Endothelial cell of umbilical vein (primary cell): ENCODE measurements around the gene TXNRD3. TPM values are rescaled to one million over a fixed set of nuclear protein-coding genes. Genes with fewer than 3 reads are reported as not detected.
A peak's percentile ranks its signal among the peaks of the same experiment; 100 is the strongest.

Experiments
- Bru-seq: library from RNA; stranded (reverse); fragments of 400-500 nt; gene quantifications from one replicate; lab custom pipeline; 2021; lab: Mats Ljungman, UMichigan
- BruChase-seq, 2 experiments: library from RNA; stranded (reverse); fragments of 400-500 nt; gene quantifications; one replicate each; lab custom pipeline; 2021; lab: Mats Ljungman, UMichigan
- BruUV-seq: library from RNA; stranded (reverse); fragments of 400-500 nt; replicated peaks from 2 replicates; lab custom pipeline; 2021; lab: Mats Ljungman, UMichigan
- CTCF ChIA-PET: fragments of 300-600, 350-600 bp; sonication (Branson Sonifier 250); formaldehyde crosslinking; loops from one replicate; lab custom pipeline; 2021; ENCODE audit warnings: antibody characterized with exemption, inconsistent platforms; lab: Charles Lee
- POLR2A ChIA-PET: fragments of 300-600, 350-600 bp; sonication (Branson Sonifier 250); formaldehyde crosslinking; loops from one replicate; lab custom pipeline; 2021; ENCODE audit warnings: antibody characterized with exemption, inconsistent platforms; lab: Charles Lee
- DNase-seq: peaks from one replicate; pipeline ENCODE4 v3.0.0-alpha.2; 2011; ENCODE audit warnings: low read depth, low spot score
- FAIRE-seq: peaks from 2 replicates; lab custom pipeline; 2011; peaks lifted over from hg19 to GRCh38; lab: Jason Lieb, UNC
- H2AFZ ChIP-seq: 2 replicates; pipeline ENCODE4 v1.6.0; 2012; ENCODE audit warnings: low read depth, low read length, control low read depth, inconsistent platforms
- H3K27ac ChIP-seq: 2 replicates; pipeline ENCODE4 v1.5.1; 2011; ENCODE audit warnings: low read depth, mild to moderate bottlenecking, control low read depth, low read length, moderate library complexity; ENCODE audit not compliant: insufficient read depth
- H3K27me3 ChIP-seq, 2 experiments: 2 replicates each; pipeline versions ENCODE4 v1.6.0 to v1.6.1; 2011; ENCODE audit warnings: low read length in 2 of 2, mixed read lengths in 1 of 2; ENCODE audit not compliant: control insufficient read depth in 2 of 2, insufficient read depth in 2 of 2
- H3K36me3 ChIP-seq, 2 experiments: 2 replicates in 1 of 2; 3 replicates in 1 of 2; pipeline ENCODE4 v1.5.1; 2011; ENCODE audit warnings: low read length in 2 of 2, mild to moderate bottlenecking in 1 of 2, moderate library complexity in 1 of 2; ENCODE audit not compliant: control insufficient read depth in 2 of 2, insufficient read depth in 2 of 2; ENCODE audit errors: extremely low read depth in 1 of 2
- H3K4me1 ChIP-seq: 3 replicates; pipeline ENCODE4 v1.5.1; 2011; ENCODE audit warnings: mild to moderate bottlenecking, low read length; ENCODE audit not compliant: control insufficient read depth, insufficient read depth; ENCODE audit errors: extremely low read depth
- H3K4me2 ChIP-seq: 2 replicates; pipeline ENCODE4 v1.6.1; 2011; ENCODE audit warnings: low read length, control low read depth, mixed read lengths; ENCODE audit not compliant: insufficient read depth
- H3K4me3 ChIP-seq, 3 experiments: fragments of 200-600 bp in 1 of 3; sonication (generic), shearing (Covaris generic) in 1 of 3; replicated peaks in 1 of 3; 2 replicates each; pipeline ENCODE4 v1.5.1; 2011 to 2016; ENCODE audit warnings: control low read depth in 3 of 3, low read length in 3 of 3, mild to moderate bottlenecking in 2 of 3, inconsistent platforms in 1 of 3, low read depth in 1 of 3, moderate library complexity in 1 of 3; ENCODE audit not compliant: insufficient read depth in 1 of 3
- H3K79me2 ChIP-seq: 2 replicates; pipeline ENCODE4 v1.6.0; 2012; ENCODE audit warnings: low read length, inconsistent platforms; ENCODE audit not compliant: control insufficient read depth, insufficient read depth
- H3K9ac ChIP-seq: replicated peaks from 2 replicates; pipeline ENCODE3; 2011; ENCODE audit warnings: low read length, control low read depth; ENCODE audit not compliant: insufficient read depth; ENCODE audit errors: extremely low read depth
- H3K9me1 ChIP-seq: replicated peaks from 3 replicates; pipeline ENCODE4 v1.6.0; 2011; ENCODE audit warnings: mild to moderate bottlenecking, low read length; ENCODE audit not compliant: control insufficient read depth, insufficient read depth; ENCODE audit errors: extremely low read depth
- H3K9me3 ChIP-seq: replicated peaks from 2 replicates; pipeline ENCODE4 v1.5.1; 2012; ENCODE audit warnings: low read length, inconsistent platforms; ENCODE audit not compliant: control insufficient read depth, insufficient read depth
- H4K20me1 ChIP-seq: replicated peaks from 2 replicates; pipeline ENCODE3; 2011; ENCODE audit warnings: mild to moderate bottlenecking, low read length; ENCODE audit not compliant: control insufficient read depth, insufficient read depth; ENCODE audit errors: extremely low read depth
- POLR2AphosphoS5 ChIP-seq: IDR thresholded peaks from 2 replicates; pipeline ENCODE4 v1.6.1; 2012; ENCODE audit warnings: low read depth, mild to moderate bottlenecking, control low read depth, low read length, moderate library complexity; ENCODE audit not compliant: insufficient read depth
- dilution Hi-C: fragments of 300-500 bp; cut with MboI; formaldehyde crosslinking; loops from one replicate; pipeline ENCODE4 v1.15.0; 2019; ENCODE audit warnings: low sequenced_read_pairs; ENCODE audit not compliant: extremely low pct_ligation_motif_present
- intact Hi-C: fragments of 100-400 bp; cut with micrococcal nuclease; formaldehyde crosslinking; loops from one replicate; pipeline ENCODE4 v1.10.0; 2022
- long read RNA-seq: library from polyadenylated mRNA; stranded (forward); transcript quantifications from one replicate; pipeline ENCODE4 v2.0.0, GENCODE V29; 2021
- polyA minus RNA-seq, 3 experiments: library from RNA; depleted of rRNA, polyadenylated mRNA; stranded (reverse); fragments of >200 nt; gene quantifications; 1 replicate in 1 of 3; 2 replicates in 2 of 3; pipeline ENCODE4 v1.2.3, GENCODE V29; 2011
- polyA plus RNA-seq, 4 experiments: library from polyadenylated mRNA; depleted of rRNA in 3 of 4; stranded (reverse) in 3 of 4; unstranded in 1 of 4; fragments of >200 nt; gene quantifications; 2 replicates each; pipeline versions ENCODE4 v1.2.1 to v1.2.3, GENCODE V29; 2011 to 2012; ENCODE audit warnings: missing spikeins in 1 of 4
- total RNA-seq: library from RNA; stranded (reverse); gene quantifications from 2 replicates; pipeline ENCODE4 v1.2.3, GENCODE V29; 2021
- TF ChIP-seq, protein P1 (sequence below): IDR thresholded peaks from 2 replicates; pipeline ENCODE4 v1.6.1; 2011; ENCODE audit not compliant: insufficient read depth, insufficient read length

TXNRD3 gene
- total RNA-seq (5.0 and 7.1 TPM in 2 replicates), polyA plus RNA-seq (2.5 and 2.6 TPM in 2 replicates), polyA minus RNA-seq (6.0 and 7.0 TPM in 2 replicates), Bru-seq, nascent RNA (percentile 43 among the genes with signal in this experiment), BruChase-seq, experiment 1, labeled RNA remaining after a 6-hour chase (percentile 41 among the genes with signal in this experiment), BruChase-seq, experiment 2, labeled RNA remaining after a 2-hour chase (percentile 38 among the genes with signal in this experiment)
- 2.7 TPM in 2 replicates for polyA plus RNA-seq (2011; cell fraction: cytosol; rRNA removed)
- polyA plus RNA-seq (2011; cell fraction: nucleus; rRNA removed) = 2.9 and 7.2 TPM in 2 replicates
- polyA plus RNA-seq (2012) = 9.4 and 10.6 TPM in 2 replicates
- polyA minus RNA-seq (2011; cell fraction: cytosol; rRNA and poly(A)+ RNA removed) = 3.2 TPM
- 1.9 and 2.2 TPM in 2 replicates for polyA minus RNA-seq (2011; cell fraction: nucleus; rRNA and poly(A)+ RNA removed)
- long read RNA-seq, partial matches to known transcripts = 0 of 4 reads
- long read RNA-seq, other reads (novel, unspliced or antisense) = 1 of 4 reads

DNA sequence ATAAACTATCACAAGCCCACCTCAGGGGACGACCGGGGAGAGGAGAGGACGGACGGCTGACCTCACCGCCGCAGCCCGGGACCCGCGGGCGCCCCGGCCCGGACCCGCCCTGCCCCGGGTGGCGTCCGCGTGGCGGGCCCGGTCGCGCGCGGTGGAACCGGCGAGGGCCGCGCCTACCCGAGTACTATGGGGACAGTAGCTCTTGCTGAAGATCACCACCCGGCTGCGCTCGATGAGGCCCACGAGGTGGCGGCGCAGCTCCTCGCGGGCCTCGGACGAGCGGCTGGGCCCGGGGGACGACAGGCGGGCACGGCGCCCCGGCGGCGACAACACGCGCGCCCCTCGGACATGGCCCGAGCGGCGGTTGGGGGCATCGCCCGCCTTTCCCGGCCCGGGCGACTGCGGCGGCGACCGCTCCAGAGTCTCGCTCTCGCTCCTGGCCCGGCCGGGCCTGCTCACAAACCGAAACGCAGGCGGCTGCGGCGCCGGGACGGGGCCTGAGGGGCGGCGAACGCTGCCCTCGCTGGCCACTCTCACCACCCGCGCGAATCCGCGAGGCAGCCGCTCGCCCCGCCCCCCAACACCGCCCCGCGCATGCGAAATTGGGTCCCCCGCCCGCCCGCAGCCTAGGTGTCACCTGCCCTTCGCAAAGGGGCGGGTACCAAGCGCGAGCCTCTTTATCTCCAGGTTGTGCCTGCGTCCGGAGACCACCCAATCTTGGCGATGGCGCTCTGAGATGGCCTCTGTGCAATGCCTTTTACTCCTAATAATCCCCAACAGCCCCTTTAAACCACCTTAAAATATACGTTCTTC lies at the start of gene TXNRD3:
TXNRD3 (minus strand) TSS at position 554 of the 813 bp plus-strand sequence.
- peak within 1 kb of the TSS; percentile 37 for H3K27ac ChIP-seq
- no TSS peak for BruUV-seq
- peak; percentile 57 for FAIRE-seq

More for the DNA sequence above, at the start of gene TXNRD3:
- H4K20me1 ChIP-seq = no peaks in the 10 kb centered on the region
- H3K4me2 ChIP-seq = peak within 1 kb of the TSS; percentile 98
- CTCF ChIA-PET = interaction anchor here (0.7 to 1.5 kb wide), 4 partner anchors 24 to 892 kb away, joined by 3 to 4 read pairs (median 4); no protein-coding TSS in a partner anchor
- H3K79me2 ChIP-seq = no peaks in the 10 kb centered on the region
- H2AFZ ChIP-seq = peak within 1 kb of the TSS; percentile 91
- intact Hi-C loops (loop anchor here (1.0 to 2.0 kb wide), 3 partner anchors 50 to 328 kb away; partner anchors contain the start of gene CHCHD6), dilution Hi-C loops (no loop called here)
- H3K9me1 ChIP-seq = no peaks in the 10 kb centered on the region
- peak; percentile 64 for DNase-seq
- H3K27me3 ChIP-seq = peaks cover 0 to 6% of the 10 kb centered on the region in 2 experiments
- no peaks in the 10 kb centered on the region for H3K36me3 ChIP-seq
- H3K4me1 ChIP-seq = peaks cover 8% of the 10 kb centered on the region
- POLR2A ChIA-PET = no interaction called here
- no peaks in the 10 kb centered on the region for H3K9me3 ChIP-seq
- H3K4me3 ChIP-seq = peak within 1 kb of the TSS; percentile 41 to 84 (median 55)
- peak within 1 kb of the TSS; percentile 75 for H3K9ac ChIP-seq
- TF ChIP-seq, protein P1, sequence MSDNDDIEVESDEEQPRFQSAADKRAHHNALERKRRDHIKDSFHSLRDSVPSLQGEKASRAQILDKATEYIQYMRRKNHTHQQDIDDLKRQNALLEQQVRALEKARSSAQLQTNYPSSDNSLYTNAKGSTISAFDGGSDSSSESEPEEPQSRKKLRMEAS = no peak
- peak; percentile 65 for TF ChIP-seq POLR2AphosphoS5
